ENCODE data around the gene PGA3.
"Not testable (repeated sequence)": the region's sequence is repeated elsewhere in the genome, so short reads cannot be mapped to it uniquely, and the experiment has no call there.

Gene PGA3

GRCh38 chr11:61213711-61214324, 10.5 kb downstream of the PGA3 start:
- not testable (repeated sequence) for H3K4me3 ChIP-seq (replicated peaks; ENCODE audit: low read depth, low read length); DNase-seq (ENCODE audit: low read depth)

- DNase-seq (ENCODE audit: low read depth); H3K4me3 ChIP-seq (replicated peaks; ENCODE audit: low read depth, low read length): not testable (repeated sequence)
Observed at GRCh38 chr11:61218306-61218705, 15.0 kb downstream of the PGA3 start.

GRCh38 chr11:61219016-61219415, 15.7 kb downstream of the PGA3 start:
- DNase-seq (ENCODE audit: low read depth); H3K4me3 ChIP-seq (replicated peaks; ENCODE audit: low read depth, low read length): not testable (repeated sequence)

GRCh38 chr11:61222047-61222446, 18.7 kb downstream of the PGA3 start, which contains the start of gene PGA4:
Gene PGA4 (plus strand): TSS chr11:61222347. CDS start chr11:61222401, 54 bp downstream.
- not testable (repeated sequence) for DNase-seq (ENCODE audit: low read depth); H3K4me3 ChIP-seq (replicated peaks; ENCODE audit: low read depth, low read length)

- not testable (repeated sequence) for DNase-seq (ENCODE audit: low read depth)
Observed at GRCh38 chr11:61222692-61223091, 19.4 kb downstream of the PGA3 start.

GRCh38 chr11:61226457-61227137, 23.3 kb downstream of the PGA3 start:
- DNase-seq (ENCODE audit: low read depth); H3K4me3 ChIP-seq (replicated peaks; ENCODE audit: low read depth, low read length): not testable (repeated sequence)

More at GRCh38 chr11:61222692-61223091, 19.4 kb downstream of the PGA3 start:
- H3K4me3 ChIP-seq (replicated peaks; ENCODE audit: low read depth, low read length): not testable (repeated sequence)

- DNase-seq (ENCODE audit: low read depth); H3K4me3 ChIP-seq (replicated peaks; ENCODE audit: low read depth, low read length): not testable (repeated sequence)
Observed at GRCh38 chr11:61229458-61229857, 26.1 kb downstream of the PGA3 start.

- H3K4me3 ChIP-seq (replicated peaks; ENCODE audit: low read depth, low read length); DNase-seq (ENCODE audit: low read depth): not testable (repeated sequence)
Observed at GRCh38 chr11:61231033-61231432, 27.7 kb downstream of the PGA3 start.

GRCh38 chr11:61231585-61231984, 28.3 kb downstream of the PGA3 start:
- H3K4me3 ChIP-seq (replicated peaks; ENCODE audit: low read depth, low read length); DNase-seq (ENCODE audit: low read depth): not testable (repeated sequence)

GRCh38 chr11:61232548-61233145, 29.3 kb downstream of the PGA3 start:
- not testable (repeated sequence) for DNase-seq (ENCODE audit: low read depth)

GRCh38 chr11:61237130-61237529, 33.8 kb downstream of the PGA3 start:
- not testable (repeated sequence) for DNase-seq (ENCODE audit: low read depth); H3K4me3 ChIP-seq (replicated peaks; ENCODE audit: low read depth, low read length)

More at GRCh38 chr11:61232548-61233145, 29.3 kb downstream of the PGA3 start:
- H3K4me3 ChIP-seq (replicated peaks; ENCODE audit: low read depth, low read length): not testable (repeated sequence)

GRCh38 chr11:61240288-61240687, 37.0 kb downstream of the PGA3 start:
- DNase-seq (ENCODE audit: low read depth); H3K4me3 ChIP-seq (replicated peaks; ENCODE audit: low read depth, low read length): not testable (repeated sequence)

GRCh38 chr11:61240875-61241274, 37.6 kb downstream of the PGA3 start, which contains the start of gene PGA5:
Gene PGA5 (plus strand): TSS chr11:61241175. CDS start chr11:61241227, 52 bp downstream.
- H3K4me3 ChIP-seq (replicated peaks; ENCODE audit: low read depth, low read length); DNase-seq (ENCODE audit: low read depth): not testable (repeated sequence)

- H3K4me3 ChIP-seq (replicated peaks; ENCODE audit: low read depth, low read length); DNase-seq (ENCODE audit: low read depth): not testable (repeated sequence)
Observed at GRCh38 chr11:61241526-61241925, 38.2 kb downstream of the PGA3 start.

GRCh38 chr11:61245284-61245964, 42.1 kb downstream of the PGA3 start:
- H3K4me3 ChIP-seq (replicated peaks; ENCODE audit: low read depth, low read length); DNase-seq (ENCODE audit: low read depth): not testable (repeated sequence)

GRCh38 chr11:61248071-61248470, 44.8 kb downstream of the PGA3 start:
- not testable (repeated sequence) for DNase-seq (ENCODE audit: low read depth); H3K4me3 ChIP-seq (replicated peaks; ENCODE audit: low read depth, low read length)

- DNase-seq (ENCODE audit: low read depth); H3K4me3 ChIP-seq (replicated peaks; ENCODE audit: low read depth, low read length): not testable (repeated sequence)
Observed at GRCh38 chr11:61249201-61249600, 45.9 kb downstream of the PGA3 start.

- peak; percentile 39 for DNase-seq (ENCODE audit: low read depth)
- H3K4me3 ChIP-seq (replicated peaks; ENCODE audit: low read depth, low read length): not testable (repeated sequence)
Observed at GRCh38 chr11:61250796-61251765, 47.8 kb downstream of the PGA3 start.

Measured in fibroblast of pulmonary artery (primary cell).